Activated T-cell treated with anti-CD3 and anti-CD28 coated beads, Interleukin-2, amount 50 U/mL, for 24 hours (primary cell): ENCODE measurements around the gene FNBP1.
"Not testable (repeated sequence)": the region's sequence is repeated elsewhere in the genome, so short reads cannot be mapped to it uniquely, and the experiment has no call there.

ENCODE experiments used
- DNase-seq: peaks from one replicate; pipeline ENCODE4 v3.0.0-alpha.2; 2020
- H3K27ac Mint-ChIP-seq: 2 replicates; pipeline ENCODE4 v1.8.0; 2020; ENCODE audit warnings: mild to moderate bottlenecking, mixed read lengths
- H3K27me3 Mint-ChIP-seq: 2 replicates; pipeline ENCODE4 v1.8.0; 2020; ENCODE audit warnings: mixed read lengths
- H3K36me3 Mint-ChIP-seq: 2 replicates; pipeline ENCODE4 v1.8.0; 2020; ENCODE audit warnings: low read depth, mixed read lengths
- H3K4me1 Mint-ChIP-seq: 2 replicates; pipeline ENCODE4 v1.8.0; 2020; ENCODE audit warnings: low read depth, mixed read lengths
- H3K4me3 Mint-ChIP-seq: 2 replicates; pipeline ENCODE4 v1.8.0; 2020; ENCODE audit warnings: mild to moderate bottlenecking, moderate library complexity, mixed read lengths
- H3K9me3 Mint-ChIP-seq: 2 replicates; pipeline ENCODE4 v1.8.0; 2020; ENCODE audit warnings: mixed read lengths

The FNBP1 gene

GRCh38 chr9:129998491-129999140, 44.4 kb downstream of the FNBP1 start:
- H3K4me1 Mint-ChIP-seq, result peaks cover 82% of the 10 kb centered on the region
- peaks cover 80% of the 10 kb centered on the region for H3K36me3 Mint-ChIP-seq
- H3K4me3 Mint-ChIP-seq, result peak overlapping the region; percentile 47
- no peaks in the 10 kb centered on the region for H3K27me3 Mint-ChIP-seq
- no peaks in the 10 kb centered on the region for H3K9me3 Mint-ChIP-seq
- peak overlapping the region; percentile 88 for H3K27ac Mint-ChIP-seq
- DNase-seq, result peak; percentile 24

DNA sequence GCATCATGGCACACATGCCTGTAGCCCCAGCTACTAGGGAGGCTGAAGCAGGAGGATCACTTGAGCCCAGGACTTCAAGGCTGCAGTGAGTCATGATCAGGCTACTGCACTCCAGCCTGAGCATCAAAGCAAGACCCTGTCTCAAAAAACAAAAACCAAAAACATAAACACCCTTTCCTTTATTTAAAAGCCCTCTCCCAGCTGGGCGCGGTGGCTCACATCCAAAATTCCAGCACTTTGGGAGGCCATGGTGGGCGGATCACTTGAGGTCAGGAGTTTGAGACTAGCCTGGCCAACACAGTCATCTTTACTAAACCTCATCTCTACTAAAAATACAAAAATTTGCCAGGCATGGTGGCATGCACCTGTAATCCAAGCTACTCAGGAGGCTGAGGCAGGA, 45.3 kb downstream of the FNBP1 start:
- H3K9me3 Mint-ChIP-seq, H3K4me3 Mint-ChIP-seq, H3K27me3 Mint-ChIP-seq, DNase-seq: not testable (repeated sequence)
- Mint-ChIP-seq H3K4me1 (peaks cover 75% of the 10 kb centered on the region), H3K27ac (peak overlapping the region; percentile 88), H3K36me3 (peaks cover 77% of the 10 kb centered on the region)

GRCh38 chr9:129996161-129996830, 46.7 kb downstream of the FNBP1 start:
- Mint-ChIP-seq H3K27ac (peak overlapping the region; percentile 95), H3K9me3 (no peaks in the 10 kb centered on the region), H3K4me1 (peaks cover 81% of the 10 kb centered on the region), H3K36me3 (peaks cover 76% of the 10 kb centered on the region), H3K4me3 (peak overlapping the region; percentile 55), H3K27me3 (no peaks in the 10 kb centered on the region)
- peak; percentile 29 for DNase-seq

DNA sequence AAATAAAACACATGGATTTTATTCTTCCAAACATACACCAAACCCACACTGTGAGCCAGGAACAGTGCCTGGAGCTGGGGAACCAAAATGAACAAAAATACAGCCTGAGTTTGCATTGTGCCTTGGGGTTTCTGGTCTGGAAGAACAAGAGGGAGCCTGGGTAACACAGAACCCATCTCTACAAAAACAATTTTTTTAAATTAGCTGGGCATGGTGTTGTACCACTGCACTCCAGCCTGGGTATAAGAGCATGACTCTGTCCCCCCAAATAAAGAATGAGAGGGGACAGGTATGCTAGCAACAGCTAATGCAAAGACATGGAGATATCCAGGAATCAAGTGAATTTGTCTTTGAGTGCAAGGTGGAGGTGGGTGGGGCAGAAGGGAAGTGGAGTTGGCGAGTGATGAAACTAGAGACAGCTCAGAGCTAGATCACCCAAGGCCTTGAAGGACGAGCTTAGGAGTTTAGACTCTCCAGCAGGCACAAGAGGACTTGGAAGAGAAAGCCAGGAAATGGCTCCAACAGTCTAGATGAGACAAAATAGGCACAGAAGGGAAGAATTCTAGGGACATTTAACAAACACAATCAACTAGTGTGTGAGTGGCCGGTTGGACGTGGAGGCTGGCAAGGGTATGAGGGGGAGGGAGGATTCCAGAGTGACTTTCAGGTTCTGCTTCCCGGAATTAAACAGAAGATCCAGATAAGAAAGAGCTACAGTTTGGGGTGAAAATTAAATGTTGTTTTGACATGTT, 47.4 kb downstream of the FNBP1 start:
- peak overlapping the region; percentile 95 for H3K27ac Mint-ChIP-seq
- H3K36me3 Mint-ChIP-seq, result peaks cover 76% of the 10 kb centered on the region
- peak overlapping the region; percentile 55 for H3K4me3 Mint-ChIP-seq
- H3K4me1 Mint-ChIP-seq, result peaks cover 81% of the 10 kb centered on the region
- DNase-seq, result peak; percentile 37
- H3K27me3 Mint-ChIP-seq, result no peaks in the 10 kb centered on the region
- H3K9me3 Mint-ChIP-seq, result no peaks in the 10 kb centered on the region

- Mint-ChIP-seq H3K9me3 (no peaks in the 10 kb centered on the region), H3K36me3 (peaks cover 75% of the 10 kb centered on the region), H3K27me3 (no peaks in the 10 kb centered on the region), H3K27ac (peak overlapping the region; percentile 95), H3K4me1 (peaks cover 82% of the 10 kb centered on the region), H3K4me3 (peak overlapping the region; percentile 55)
- no peak for DNase-seq
Observed at GRCh38 chr9:129994882-129995281, 48.1 kb downstream of the FNBP1 start.

GRCh38 chr9:129991139-129991538, 51.9 kb downstream of the FNBP1 start:
- peak overlapping the region; percentile 98 for H3K27ac Mint-ChIP-seq
- H3K4me1 Mint-ChIP-seq, result peaks cover 84% of the 10 kb centered on the region
- peaks cover 77% of the 10 kb centered on the region for H3K36me3 Mint-ChIP-seq
- H3K27me3 Mint-ChIP-seq, H3K9me3 Mint-ChIP-seq, DNase-seq: not testable (repeated sequence)
- peak overlapping the region; percentile 41 for H3K4me3 Mint-ChIP-seq

- Mint-ChIP-seq H3K27ac (peak overlapping the region; percentile 98), H3K36me3 (peaks cover 77% of the 10 kb centered on the region), H3K4me3 (peak overlapping the region; percentile 41), H3K4me1 (peaks cover 80% of the 10 kb centered on the region), H3K27me3 (no peaks in the 10 kb centered on the region), H3K9me3 (no peaks in the 10 kb centered on the region)
- DNase-seq, result no peak
Observed at GRCh38 chr9:129990269-129991010, 52.5 kb downstream of the FNBP1 start.

DNA sequence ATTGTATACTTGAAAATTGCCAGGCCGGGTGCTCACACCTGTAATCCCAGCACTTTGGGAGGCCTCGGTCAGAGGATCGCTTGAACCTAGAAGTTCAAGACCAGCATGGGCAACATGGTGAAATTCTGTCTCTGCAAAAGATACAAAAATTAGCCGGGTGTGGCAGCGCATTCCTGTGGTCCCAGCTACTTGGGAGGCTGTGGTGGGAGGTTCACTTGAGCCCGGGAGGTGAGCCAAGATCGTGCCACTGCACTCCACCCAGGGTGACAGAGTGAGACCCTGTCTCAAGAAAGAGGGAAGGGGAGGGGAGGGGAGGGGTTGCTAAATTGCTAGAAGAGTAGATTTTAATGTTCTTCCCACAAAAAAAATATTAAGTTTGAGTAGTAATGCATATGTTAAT, 53.2 kb downstream of the FNBP1 start:
- Mint-ChIP-seq H3K4me3 (no peak overlapping the region), H3K4me1 (peaks cover 80% of the 10 kb centered on the region), H3K27me3 (no peaks in the 10 kb centered on the region), H3K9me3 (no peaks in the 10 kb centered on the region), H3K27ac (peak overlapping the region; percentile 91), H3K36me3 (peaks cover 79% of the 10 kb centered on the region)
- no peak for DNase-seq

- peak overlapping the region; percentile 11 for H3K4me3 Mint-ChIP-seq
- H3K36me3 Mint-ChIP-seq, result peaks cover 82% of the 10 kb centered on the region
- H3K9me3 Mint-ChIP-seq, result no peaks in the 10 kb centered on the region
- H3K4me1 Mint-ChIP-seq, result peaks cover 83% of the 10 kb centered on the region
- no peaks in the 10 kb centered on the region for H3K27me3 Mint-ChIP-seq
- peak overlapping the region; percentile 91 for H3K27ac Mint-ChIP-seq
- DNase-seq, result no peak
Observed at GRCh38 chr9:129989362-129989708, 53.7 kb downstream of the FNBP1 start.

GRCh38 chr9:129988607-129989361, 54.2 kb downstream of the FNBP1 start:
- no peaks in the 10 kb centered on the region for H3K27me3 Mint-ChIP-seq
- peak overlapping the region; percentile 91 for H3K27ac Mint-ChIP-seq
- DNase-seq, result no peak
- H3K9me3 Mint-ChIP-seq, result no peaks in the 10 kb centered on the region
- peaks cover 82% of the 10 kb centered on the region for H3K36me3 Mint-ChIP-seq
- H3K4me1 Mint-ChIP-seq, result peaks cover 84% of the 10 kb centered on the region
- peak overlapping the region; percentile 11 for H3K4me3 Mint-ChIP-seq

DNA sequence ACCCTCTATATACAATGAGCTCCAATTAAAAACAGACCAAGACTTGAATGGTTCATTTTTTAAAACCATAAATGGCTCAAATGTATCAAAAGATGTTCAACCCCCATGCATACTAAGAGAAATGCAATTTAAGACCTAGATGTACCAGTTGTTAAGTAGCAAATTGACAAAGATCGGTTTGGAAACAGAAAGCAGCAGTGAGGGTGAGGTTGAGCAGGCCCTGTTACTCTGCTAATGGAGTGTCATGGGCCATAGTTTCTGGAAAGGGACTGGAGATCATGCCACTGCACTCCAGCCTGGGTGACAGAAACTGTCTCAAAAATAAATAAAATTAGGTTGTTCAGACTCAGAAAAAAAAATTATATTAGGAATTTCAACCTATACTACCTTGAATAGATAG, 55.0 kb downstream of the FNBP1 start:
- Mint-ChIP-seq H3K4me1 (peaks cover 86% of the 10 kb centered on the region), H3K27me3 (no peaks in the 10 kb centered on the region), H3K27ac (peak overlapping the region; percentile 91), H3K4me3 (no peak overlapping the region), H3K36me3 (peaks cover 80% of the 10 kb centered on the region), H3K9me3 (no peaks in the 10 kb centered on the region)
- DNase-seq, result no peak

GRCh38 chr9:129987047-129987446, 55.9 kb downstream of the FNBP1 start:
- Mint-ChIP-seq H3K4me1 (peaks cover 87% of the 10 kb centered on the region), H3K27me3 (no peaks in the 10 kb centered on the region), H3K27ac (peak overlapping the region; percentile 96), H3K36me3 (peaks cover 83% of the 10 kb centered on the region), H3K9me3 (no peaks in the 10 kb centered on the region), H3K4me3 (peak overlapping the region; percentile 40)
- no peak for DNase-seq

GRCh38 chr9:129984589-129984988, 58.4 kb downstream of the FNBP1 start:
- H3K4me3 Mint-ChIP-seq, H3K9me3 Mint-ChIP-seq, H3K27me3 Mint-ChIP-seq: not testable (repeated sequence)
- H3K27ac Mint-ChIP-seq, result peak overlapping the region; percentile 84
- peaks cover 73% of the 10 kb centered on the region for H3K4me1 Mint-ChIP-seq
- H3K36me3 Mint-ChIP-seq, result peaks cover 82% of the 10 kb centered on the region
- peak; percentile 25 for DNase-seq

DNA sequence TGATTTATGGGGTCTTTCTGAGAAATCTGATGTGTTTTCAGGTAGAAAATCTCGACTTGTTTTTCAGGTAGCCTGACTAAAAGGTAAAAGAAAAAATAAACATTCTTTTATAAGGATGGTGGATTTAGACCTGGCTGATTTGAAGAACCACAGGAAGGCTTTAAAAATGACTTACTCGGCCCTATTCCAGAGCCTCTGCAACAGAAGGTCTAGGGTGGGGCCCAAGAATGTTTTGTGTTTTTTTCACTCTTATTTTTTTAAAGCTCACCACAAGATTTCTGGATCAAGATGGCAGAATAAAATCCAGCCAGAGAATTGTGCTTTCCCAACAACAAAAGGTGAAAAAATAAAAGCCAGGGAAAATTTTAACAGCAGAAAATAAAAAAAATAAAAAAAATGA, 59.1 kb downstream of the FNBP1 start:
- H3K4me1 Mint-ChIP-seq, result peaks cover 71% of the 10 kb centered on the region
- DNase-seq, result no peak
- H3K9me3 Mint-ChIP-seq, result no peaks in the 10 kb centered on the region
- H3K36me3 Mint-ChIP-seq, result peaks cover 82% of the 10 kb centered on the region
- no peak overlapping the region for H3K4me3 Mint-ChIP-seq
- H3K27ac Mint-ChIP-seq, result peak overlapping the region; percentile 84
- no peaks in the 10 kb centered on the region for H3K27me3 Mint-ChIP-seq
